ENCODE measurements around the gene SSH3. TPM values are rescaled to one million over a fixed set of nuclear protein-coding genes. Genes with fewer than 3 reads are reported as not detected.

SSH3 gene
- total RNA-seq, 1 experiment from 2014 or later: 38.0 TPM

DNA sequence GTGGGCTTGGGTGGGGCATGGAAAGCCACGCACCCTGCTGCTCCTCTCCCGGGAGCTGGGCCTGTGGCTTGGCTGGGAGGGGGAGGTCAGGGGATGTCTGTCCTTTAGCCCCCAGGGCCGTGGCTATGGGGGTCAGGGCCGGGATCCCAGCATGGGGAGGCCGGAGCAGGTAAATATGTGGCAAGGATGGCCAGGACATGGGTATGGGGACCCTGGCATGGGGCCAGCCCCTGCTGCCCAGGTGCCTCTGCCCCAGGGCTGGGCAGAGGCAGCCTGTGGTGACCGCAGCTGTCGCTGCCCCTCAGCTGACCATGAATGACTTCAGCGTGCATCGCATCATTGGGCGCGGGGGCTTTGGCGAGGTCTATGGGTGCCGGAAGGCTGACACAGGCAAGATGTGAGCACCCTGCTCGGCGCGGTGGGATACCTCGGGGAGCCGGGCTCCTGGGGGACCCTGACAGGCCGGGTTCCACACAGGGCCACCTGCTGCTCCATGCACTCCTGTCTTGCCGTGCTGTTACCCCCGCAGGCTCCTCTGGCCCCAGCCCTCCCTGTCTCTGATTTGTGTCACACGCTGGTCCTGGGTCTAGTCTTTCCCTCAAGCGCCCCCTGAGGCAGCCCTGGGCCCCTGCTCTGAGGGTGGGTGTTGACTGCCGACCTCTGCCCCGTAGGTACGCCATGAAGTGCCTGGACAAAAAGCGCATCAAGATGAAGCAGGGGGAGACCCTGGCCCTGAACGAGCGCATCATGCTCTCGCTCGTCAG lies 22.4 kb upstream of the SSH3 start:
- TF ChIP-seq, protein P1, sequence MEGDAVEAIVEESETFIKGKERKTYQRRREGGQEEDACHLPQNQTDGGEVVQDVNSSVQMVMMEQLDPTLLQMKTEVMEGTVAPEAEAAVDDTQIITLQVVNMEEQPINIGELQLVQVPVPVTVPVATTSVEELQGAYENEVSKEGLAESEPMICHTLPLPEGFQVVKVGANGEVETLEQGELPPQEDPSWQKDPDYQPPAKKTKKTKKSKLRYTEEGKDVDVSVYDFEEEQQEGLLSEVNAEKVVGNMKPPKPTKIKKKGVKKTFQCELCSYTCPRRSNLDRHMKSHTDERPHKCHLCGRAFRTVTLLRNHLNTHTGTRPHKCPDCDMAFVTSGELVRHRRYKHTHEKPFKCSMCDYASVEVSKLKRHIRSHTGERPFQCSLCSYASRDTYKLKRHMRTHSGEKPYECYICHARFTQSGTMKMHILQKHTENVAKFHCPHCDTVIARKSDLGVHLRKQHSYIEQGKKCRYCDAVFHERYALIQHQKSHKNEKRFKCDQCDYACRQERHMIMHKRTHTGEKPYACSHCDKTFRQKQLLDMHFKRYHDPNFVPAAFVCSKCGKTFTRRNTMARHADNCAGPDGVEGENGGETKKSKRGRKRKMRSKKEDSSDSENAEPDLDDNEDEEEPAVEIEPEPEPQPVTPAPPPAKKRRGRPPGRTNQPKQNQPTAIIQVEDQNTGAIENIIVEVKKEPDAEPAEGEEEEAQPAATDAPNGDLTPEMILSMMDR (IDR thresholded peaks at IDR 0.05; ENCODE audit: unreplicated experiment): no peak
- Mint-ChIP-seq H3K4me3 (ENCODE audit: unreplicated experiment) (no peak overlapping the region), H3K36me3 (ENCODE audit: insufficient read depth, unreplicated experiment) (peaks cover 29% of the 10 kb centered on the region), H3K4me1 (ENCODE audit: insufficient read depth, unreplicated experiment) (no peaks in the 10 kb centered on the region), H3K27ac (ENCODE audit: low read depth, unreplicated experiment) (no peak overlapping the region), H3K27me3 (ENCODE audit: insufficient read depth, unreplicated experiment) (no peaks in the 10 kb centered on the region), H3K9me3 (ENCODE audit: unreplicated experiment) (no peaks in the 10 kb centered on the region)
- BruUV-seq (replicated peaks): no TSS peak
- ChIA-PET CTCF (interaction anchor here (0.5 to 1.3 kb wide), 2 partner anchors 9 to 140 kb away, joined by 3 to 4 read pairs; no protein-coding TSS in a partner anchor), POLR2A (no interaction called here)
- no peak for DNase-seq (ENCODE audit: unreplicated experiment)
- intact Hi-C loops (cut with micrococcal nuclease): no loop called here

DNA sequence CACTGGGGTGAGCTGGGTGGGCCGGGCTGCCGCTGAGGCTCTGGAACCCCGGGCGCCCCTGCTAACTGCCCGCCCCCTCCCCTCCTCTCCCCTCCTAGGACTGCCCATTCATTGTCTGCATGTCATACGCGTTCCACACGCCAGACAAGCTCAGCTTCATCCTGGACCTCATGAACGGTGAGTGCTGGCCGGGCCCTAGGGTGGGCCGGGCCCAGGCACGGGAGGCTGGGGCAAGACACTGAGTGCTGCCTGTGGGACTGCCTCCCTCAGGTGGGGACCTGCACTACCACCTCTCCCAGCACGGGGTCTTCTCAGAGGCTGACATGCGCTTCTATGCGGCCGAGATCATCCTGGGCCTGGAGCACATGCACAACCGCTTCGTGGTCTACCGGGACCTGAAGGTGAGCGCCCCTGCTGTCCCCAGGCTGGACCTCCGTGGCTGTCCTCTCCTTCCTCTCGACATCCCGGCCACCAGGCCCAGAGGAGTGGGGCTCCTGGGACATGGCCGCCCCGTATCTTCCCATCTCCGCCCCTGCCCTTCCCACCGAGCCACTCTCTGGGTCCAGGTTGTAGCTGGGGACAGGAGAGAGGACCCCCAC lies 21.7 kb upstream of the SSH3 start:
- Mint-ChIP-seq H3K36me3 (ENCODE audit: insufficient read depth, unreplicated experiment) (peaks cover 32% of the 10 kb centered on the region), H3K4me1 (ENCODE audit: insufficient read depth, unreplicated experiment) (no peaks in the 10 kb centered on the region), H3K27me3 (ENCODE audit: insufficient read depth, unreplicated experiment) (no peaks in the 10 kb centered on the region), H3K27ac (ENCODE audit: low read depth, unreplicated experiment) (no peak overlapping the region), H3K4me3 (ENCODE audit: unreplicated experiment) (no peak overlapping the region), H3K9me3 (ENCODE audit: unreplicated experiment) (no peaks in the 10 kb centered on the region)
- POLR2A ChIA-PET: no interaction called here
- TF ChIP-seq, protein P1 (IDR thresholded peaks at IDR 0.05; ENCODE audit: unreplicated experiment): no peak
- intact Hi-C loops (cut with micrococcal nuclease): no loop called here
- CTCF ChIA-PET: interaction anchor here (0.6 to 1.4 kb wide), 3 partner anchors 64 to 1083 kb away, joined by 3 read pairs; no protein-coding TSS in a partner anchor
- no peak for DNase-seq (ENCODE audit: unreplicated experiment)
- BruUV-seq (replicated peaks): no TSS peak

- POLR2A ChIA-PET: no interaction called here
- Mint-ChIP-seq H3K4me1 (ENCODE audit: insufficient read depth, unreplicated experiment) (peaks cover 5% of the 10 kb centered on the region), H3K36me3 (ENCODE audit: insufficient read depth, unreplicated experiment) (peaks cover 32% of the 10 kb centered on the region), H3K27me3 (ENCODE audit: insufficient read depth, unreplicated experiment) (no peaks in the 10 kb centered on the region), H3K4me3 (ENCODE audit: unreplicated experiment) (no peak overlapping the region), H3K27ac (ENCODE audit: low read depth, unreplicated experiment) (no peak overlapping the region), H3K9me3 (ENCODE audit: unreplicated experiment) (no peaks in the 10 kb centered on the region)
- CTCF ChIA-PET: interaction anchor here (0.6 to 1.4 kb wide), 5 partner anchors 16 to 1084 kb away, joined by 3 to 6 read pairs (median 3); partner anchors contain the start of gene GRK2
- DNase-seq (ENCODE audit: unreplicated experiment): no peak
- no TSS peak for BruUV-seq (replicated peaks)
- intact Hi-C loops (cut with micrococcal nuclease): no loop called here
- TF ChIP-seq, protein P1 (IDR thresholded peaks at IDR 0.05; ENCODE audit: unreplicated experiment): no peak
Measured at GRCh38 chr11:67282155-67282875, 21.0 kb upstream of the SSH3 start.

DNA sequence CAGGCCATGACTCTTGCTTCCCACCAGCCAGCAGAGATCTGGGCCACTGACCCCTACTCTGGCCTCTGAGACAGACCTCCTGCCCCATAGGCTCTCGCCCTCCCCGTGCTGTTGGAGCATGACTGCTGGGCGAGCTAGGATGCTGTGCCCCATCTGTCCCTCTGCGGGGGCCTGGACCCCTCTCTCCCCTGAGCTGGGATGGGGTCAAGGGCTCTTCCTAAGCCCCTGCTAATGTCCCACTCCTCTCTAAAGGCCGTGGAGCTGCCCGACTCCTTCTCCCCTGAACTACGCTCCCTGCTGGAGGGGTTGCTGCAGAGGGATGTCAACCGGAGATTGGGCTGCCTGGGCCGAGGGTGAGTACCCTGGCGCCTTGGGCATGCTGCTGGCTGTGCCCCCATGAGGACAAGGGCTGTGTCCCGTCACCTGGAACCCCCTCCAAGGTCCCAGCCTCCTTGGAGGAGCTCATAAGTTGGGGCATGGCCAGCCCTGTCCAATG lies 20.4 kb upstream of the SSH3 start:
- intact Hi-C loops (cut with micrococcal nuclease): no loop called here
- H3K36me3 Mint-ChIP-seq (ENCODE audit: insufficient read depth, unreplicated experiment): peaks cover 32% of the 10 kb centered on the region
- H3K27ac Mint-ChIP-seq (ENCODE audit: low read depth, unreplicated experiment): no peak overlapping the region
- H3K9me3 Mint-ChIP-seq (ENCODE audit: unreplicated experiment): no peaks in the 10 kb centered on the region
- H3K4me3 Mint-ChIP-seq (ENCODE audit: unreplicated experiment): no peak overlapping the region
- ChIA-PET POLR2A (interaction anchor here (1.1 kb wide), 1 partner anchor 96 kb away, joined by 4 read pairs; no protein-coding TSS in a partner anchor), CTCF (interaction anchor here (0.8 to 1.4 kb wide), 3 partner anchors 16 to 63 kb away, joined by 3 to 6 read pairs (median 3); partner anchors contain the start of gene GRK2)
- TF ChIP-seq, protein P1 (IDR thresholded peaks at IDR 0.05; ENCODE audit: unreplicated experiment): no peak
- H3K27me3 Mint-ChIP-seq (ENCODE audit: insufficient read depth, unreplicated experiment): no peaks in the 10 kb centered on the region
- DNase-seq (ENCODE audit: unreplicated experiment): no peak
- peaks cover 11% of the 10 kb centered on the region for H3K4me1 Mint-ChIP-seq (ENCODE audit: insufficient read depth, unreplicated experiment)
- no TSS peak for BruUV-seq (replicated peaks)

Data from MCF 10A (cell line).